ENCODE results near the gene GAB1. TPM values are rescaled to one million over a fixed set of nuclear protein-coding genes. Genes with fewer than 3 reads are reported as not detected.

The GAB1 gene
- total and polyA plus RNA-seq, 2 of the 13 experiments (the other 11 are each of a cell fraction or from before 2014, with no cell fraction given) = 8.7 to 14.7 TPM

DNA sequence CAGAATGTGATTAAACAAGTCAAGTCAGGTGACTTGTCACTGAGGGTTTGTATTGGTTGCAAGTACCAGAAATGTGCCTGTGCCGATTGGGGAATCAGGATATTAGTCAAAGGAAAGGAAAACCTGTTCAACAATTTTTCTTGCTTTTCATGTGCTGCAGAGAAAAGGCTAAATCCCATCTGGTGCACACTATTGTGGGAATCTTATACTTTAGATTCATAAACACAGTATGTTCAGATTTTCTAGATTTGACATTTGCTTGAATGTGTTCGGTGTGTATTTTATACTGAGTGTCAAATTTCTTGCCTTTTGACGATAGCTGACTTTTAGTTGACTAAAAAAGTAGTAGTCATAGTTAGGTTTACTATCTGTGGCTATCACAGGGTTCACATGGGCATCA is 37.6 kb downstream of the GAB1 start (continued):
- TF ChIP-seq KIAA2018 (CRISPR knock-in tag; IDR thresholded peaks at IDR 0.05; ENCODE audit: borderline replicate concordance) (no peak), REL (CRISPR knock-in tag; conservative IDR thresholded peaks at IDR 0.05) (no peak), CBFB (CRISPR knock-in tag; IDR thresholded peaks at IDR 0.05) (no peak)

DNA sequence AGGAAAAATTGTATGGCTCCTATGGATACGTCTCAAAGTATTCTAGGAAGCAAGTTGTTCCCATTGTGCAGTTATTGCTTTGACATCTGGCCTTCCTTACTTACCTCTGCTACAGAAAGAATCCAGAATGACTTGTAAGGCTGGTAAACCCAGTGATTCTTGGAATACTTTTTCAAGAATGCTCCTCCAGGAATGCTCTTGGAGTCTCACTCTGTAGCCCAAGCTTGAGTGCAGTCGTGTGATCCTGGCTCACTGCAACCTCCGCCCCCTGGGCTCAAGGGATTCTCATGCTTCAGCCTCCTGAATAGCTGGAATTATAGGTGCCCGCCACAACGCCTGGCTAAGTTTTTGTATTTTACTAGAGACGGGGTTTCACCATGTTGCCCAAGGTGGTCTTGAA is 38.1 kb downstream of the GAB1 start:
- Histone ChIP-seq H4K20me1 (ENCODE audit: insufficient read depth, low read length) (0 out of 2 replicates have a peak, but pooled peaks cover 8% of the 10 kb centered on the region), H3K27ac (ENCODE audit: extremely low read length, insufficient read depth, low read length) (no peak overlapping the region), H3K4me1 (ENCODE audit: insufficient read depth, low read length) (peaks cover 38% of the 10 kb centered on the region), H3K4me2 (ENCODE audit: low read depth, low read length) (no peak overlapping the region), H3K4me3 (replicated peaks in 1 of 3; ENCODE audit: insufficient read depth in 1 of 3, low read depth in 2 of 3, low read length in 3 of 3) (no peak overlapping the region), H2AFZ (ENCODE audit: low read length) (no peak overlapping the region), H3K79me2 (ENCODE audit: insufficient read depth, low read length) (peaks cover 22% of the 10 kb centered on the region), H3K27me3 (ENCODE audit: control insufficient read depth in 1 of 2, insufficient read depth in 2 of 2, low read length in 2 of 2) (no peaks in the 10 kb centered on the region), H3K9me3 (ENCODE audit: low read length) (no peaks in the 10 kb centered on the region), H3K36me3 (replicated peaks in 1 of 2; ENCODE audit: control insufficient read depth in 1 of 2, insufficient read depth in 2 of 2, low read length in 2 of 2) (no peaks in the 10 kb centered on the region), H3K9ac (ENCODE audit: insufficient read depth, low read depth, low read length) (no peak overlapping the region)
- FAIRE-seq = no peak
- in situ Hi-C loops (cut with HindIII; ENCODE audit: extremely low pct_ligation_motif_present, low pct_unique_long_range_greater_than_20kb) = no loop called here
- intact Hi-C loops (cut with micrococcal nuclease; ENCODE audit: unreplicated experiment) = loop anchor here (2.0 to 5.0 kb wide), 2 partner anchors 37 to 108 kb away; partner anchors contain the start of gene GAB1
- 69% methylated on average over 6 of the region's 6 CpGs for WGBS (ENCODE audit: low lambda C conversion rate)
- BruUV-seq (replicated peaks) = no TSS peak
- ChIA-PET CTCF (ENCODE audit: low intra/inter-chr PET ratio, low total read pairs) (no interaction called here), POLR2A (no interaction called here)
- DNase-seq (ENCODE audit: low spot score) = no peak
- no peak for ATAC-seq
- no peak for TF ChIP-seq ATF5 (CRISPR knock-in tag; IDR thresholded peaks at IDR 0.05; ENCODE audit: low read depth)
- no peak for TF ChIP-seq IRX3 (CRISPR knock-in tag; IDR thresholded peaks at IDR 0.05; ENCODE audit: borderline replicate concordance, low read depth)
- TF ChIP-seq ZNF329 (CRISPR knock-in tag; IDR thresholded peaks at IDR 0.05; ENCODE audit: low read depth) = no peak
- no peak for TF ChIP-seq DNMT1 (CRISPR knock-in tag; IDR thresholded peaks at IDR 0.05)
- TF ChIP-seq ZNF790 (CRISPR knock-in tag; IDR thresholded peaks at IDR 0.05; ENCODE audit: borderline replicate concordance) = no peak
- TF ChIP-seq ZNF354B (CRISPR knock-in tag; IDR thresholded peaks at IDR 0.05) = no peak
- no peak for TF ChIP-seq PAWR (CRISPR knock-in tag; IDR thresholded peaks at IDR 0.05; ENCODE audit: borderline replicate concordance)
- no peak for TF ChIP-seq TFE3 (CRISPR knock-in tag; IDR thresholded peaks at IDR 0.05)
- TF ChIP-seq ZNF589 (CRISPR knock-in tag; conservative IDR thresholded peaks at IDR 0.05) = no peak
- TF ChIP-seq RARA (CRISPR knock-in tag; IDR thresholded peaks at IDR 0.05) = no peak
